Muscle of arm (tissue), 12 donors: ENCODE measurements around the gene LY86. TPM values are rescaled to one million over a fixed set of nuclear protein-coding genes. Genes with fewer than 3 reads are reported as not detected.

Source experiments
- DNase-seq: peaks from one replicate; pipeline ENCODE4 v3.0.0-alpha.2; 2013
- polyA plus RNA-seq, 12 donors: library from polyadenylated mRNA; unstranded; fragments of 120-200 nt; gene quantifications; one replicate each; pipeline ENCODE4 v1.2.1, GENCODE V29; 2013; ENCODE audit not compliant: insufficient read length in 12 of 12

LY86 gene
- polyA plus RNA-seq, 12 donors: 1.7 to 3.6 (median 1.9) TPM; not detected in 2

DNA sequence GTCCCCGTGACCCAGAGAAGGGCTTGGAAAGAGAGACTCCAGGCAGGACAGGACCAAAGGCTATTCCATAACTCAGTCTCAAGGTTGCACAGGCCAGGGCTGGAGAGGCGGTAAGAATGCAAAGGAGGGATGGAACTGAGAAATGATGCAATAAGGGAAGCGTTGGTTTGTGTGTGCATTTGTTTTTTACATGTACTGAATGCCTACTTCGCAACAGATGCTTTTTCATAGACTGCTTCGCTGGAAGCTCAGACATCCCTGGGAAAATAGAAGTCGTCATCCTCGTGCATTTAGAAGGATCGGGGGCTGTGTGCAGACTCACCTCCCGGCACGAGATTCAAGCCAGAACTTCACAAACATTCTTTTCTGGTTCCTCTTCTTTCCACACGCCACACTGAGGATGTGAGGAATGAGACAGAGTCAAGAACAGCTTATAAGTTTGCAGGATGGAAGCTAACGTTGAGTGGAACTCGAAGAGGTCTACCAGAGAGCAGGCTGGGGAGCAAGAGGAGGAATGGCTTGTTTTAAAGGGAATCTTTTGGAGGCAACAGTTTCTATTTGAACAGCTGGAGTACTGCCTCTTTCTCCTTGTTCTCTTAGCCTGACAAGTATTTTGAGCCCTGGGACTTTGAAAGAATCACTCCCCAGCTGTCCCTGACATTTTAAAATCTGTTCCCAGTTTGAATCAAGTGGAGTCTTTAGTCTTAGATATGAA is 19.3 kb upstream of the LY86 start:
- peak; percentile 20 for DNase-seq

DNA sequence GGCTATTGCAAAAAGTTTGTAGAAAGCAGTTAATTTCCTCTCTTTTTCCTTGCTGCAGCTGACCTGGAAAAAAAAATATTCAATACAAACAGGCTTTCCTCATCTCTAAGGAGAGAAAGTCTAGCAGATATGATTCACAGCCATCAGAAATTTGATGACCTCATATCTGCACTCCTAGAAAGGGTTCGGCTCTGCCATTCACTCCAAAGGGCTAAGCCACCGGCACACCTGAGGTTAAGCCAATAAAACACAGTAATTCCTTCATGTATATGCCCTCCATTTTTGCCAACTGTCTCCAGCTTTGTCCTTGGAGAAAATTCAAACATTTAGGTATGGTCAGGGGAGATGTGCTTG is 18.7 kb upstream of the LY86 start:
- no peak for DNase-seq

DNA sequence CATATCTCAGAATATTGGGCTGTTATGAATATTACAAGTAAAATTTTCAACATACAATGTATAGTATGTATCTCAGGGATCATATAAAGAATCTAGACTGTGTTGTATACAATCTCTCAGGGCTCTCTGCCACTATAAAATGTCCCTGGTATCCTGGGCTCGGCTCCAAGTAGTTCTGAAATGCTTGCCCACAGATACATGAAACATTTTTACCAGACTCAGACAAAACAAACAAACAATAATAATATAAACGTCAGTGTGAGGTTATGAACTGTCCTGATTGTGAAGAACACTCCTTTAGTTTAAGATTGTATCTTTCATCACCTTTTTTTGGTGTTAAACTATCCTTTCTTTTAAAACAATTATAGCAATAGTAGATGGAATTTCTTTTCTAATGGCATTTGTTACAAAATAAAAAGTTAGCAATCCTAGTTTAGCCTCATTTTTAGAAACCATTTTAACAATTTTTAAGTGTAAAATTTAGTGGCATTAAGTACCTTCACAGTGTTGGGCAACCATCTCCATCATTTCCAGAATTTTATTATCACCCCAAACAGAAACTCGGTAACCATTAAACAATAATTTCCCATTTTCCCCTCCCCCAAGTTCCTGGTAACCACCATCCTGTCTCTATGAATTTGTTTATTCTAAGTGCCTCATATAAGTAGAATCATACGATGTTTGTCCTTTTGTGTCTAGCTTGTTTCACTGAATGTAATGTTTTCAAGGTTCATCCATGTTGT is 17.4 kb upstream of the LY86 start:
- no peak for DNase-seq

DNA sequence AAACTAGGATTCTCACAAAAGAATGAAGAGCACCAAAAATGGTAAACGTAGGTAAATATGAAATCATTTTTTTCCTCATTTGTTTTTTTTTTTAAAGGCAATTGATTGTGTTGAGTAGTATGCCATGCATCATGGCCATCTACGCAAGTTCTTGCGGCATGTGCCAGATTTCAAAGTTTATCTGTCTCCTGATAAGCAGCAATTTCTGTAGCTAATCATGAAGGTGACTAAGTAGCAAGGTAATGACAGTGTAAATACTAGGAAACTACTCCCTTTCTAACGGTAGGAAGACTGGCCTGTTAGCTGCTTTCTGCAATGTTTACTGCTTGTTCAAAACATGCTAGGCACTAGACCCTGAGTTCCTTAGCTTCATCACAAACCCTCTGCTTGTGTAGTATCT is 13.4 kb upstream of the LY86 start:
- no peak for DNase-seq

DNA sequence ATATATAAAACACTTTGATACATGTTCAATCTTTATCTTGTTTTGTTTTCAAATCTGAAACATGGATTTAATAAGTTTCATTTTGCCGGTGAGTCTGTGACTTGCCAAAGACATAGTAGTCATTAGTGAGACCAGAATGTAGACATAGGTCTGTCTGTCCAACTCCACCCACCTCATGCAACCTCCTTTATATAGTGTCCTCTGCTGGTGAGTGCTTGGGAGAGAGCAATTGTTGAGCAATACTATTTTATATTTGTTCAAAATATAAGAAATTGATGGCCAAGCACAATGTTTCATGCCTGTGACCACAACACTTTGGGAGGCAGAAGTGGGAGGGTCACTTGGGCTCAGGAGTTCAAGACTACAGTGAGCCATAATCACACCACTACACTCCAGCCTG is 10.8 kb upstream of the LY86 start:
- no peak for DNase-seq

GRCh38 chr6:6579281-6579680 is 9.2 kb upstream of the LY86 start:
- no peak for DNase-seq

DNA sequence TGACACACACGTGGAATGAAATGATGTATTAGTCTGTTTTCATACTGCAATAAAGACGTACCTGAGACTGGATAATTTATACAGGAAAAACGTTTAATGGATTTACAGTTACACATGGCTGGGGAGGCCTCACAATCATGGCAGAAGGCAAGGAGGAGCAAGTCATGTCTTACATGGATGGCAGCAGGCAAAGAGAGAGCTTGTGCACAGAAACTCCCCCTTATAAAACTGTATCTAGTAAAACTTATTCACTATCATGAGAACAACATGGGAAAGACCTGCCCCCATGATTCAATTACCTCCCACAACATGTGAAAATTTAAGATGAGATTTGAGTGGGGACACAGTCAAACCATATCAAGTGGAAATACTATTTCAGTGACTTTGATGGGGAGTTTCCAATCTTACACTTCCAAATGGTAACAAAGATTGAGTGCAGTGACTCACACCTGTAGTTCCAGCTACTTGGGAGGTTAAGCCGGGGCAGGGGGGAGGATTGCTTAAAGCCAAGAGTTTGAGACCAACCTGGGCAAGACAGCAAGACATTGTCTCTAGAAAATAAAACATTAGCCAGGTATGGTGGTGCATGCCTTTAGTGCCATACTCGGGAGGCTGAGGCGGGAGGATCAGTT is 8.2 kb upstream of the LY86 start:
- no peak for DNase-seq

DNA sequence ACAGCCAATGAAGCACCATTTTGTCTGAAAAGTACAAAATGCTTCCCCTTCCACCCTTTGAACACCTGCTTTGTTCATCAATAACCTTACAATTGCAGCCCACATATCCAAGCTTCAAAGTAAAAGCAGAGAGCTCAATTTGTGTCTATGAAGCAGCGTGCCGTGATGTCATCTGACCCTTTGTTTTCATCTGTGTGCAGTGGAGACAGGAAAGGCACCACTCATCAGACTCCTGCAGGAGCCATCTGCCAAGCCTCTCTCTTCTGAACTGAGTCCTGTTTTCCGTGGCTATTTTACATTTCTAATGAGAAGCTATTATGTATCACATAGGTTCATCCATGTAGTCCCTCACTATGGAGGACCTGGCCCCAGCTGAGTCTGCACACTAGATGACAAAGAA is 7.5 kb upstream of the LY86 start:
- DNase-seq: no peak

GRCh38 chr6:6582131-6582530 is 6.4 kb upstream of the LY86 start:
- DNase-seq: no peak

GRCh38 chr6:6583836-6584235 is 4.7 kb upstream of the LY86 start:
- DNase-seq: no peak

- DNase-seq: no peak
Observed at GRCh38 chr6:6584310-6585002, 4.1 kb upstream of the LY86 start.

DNA sequence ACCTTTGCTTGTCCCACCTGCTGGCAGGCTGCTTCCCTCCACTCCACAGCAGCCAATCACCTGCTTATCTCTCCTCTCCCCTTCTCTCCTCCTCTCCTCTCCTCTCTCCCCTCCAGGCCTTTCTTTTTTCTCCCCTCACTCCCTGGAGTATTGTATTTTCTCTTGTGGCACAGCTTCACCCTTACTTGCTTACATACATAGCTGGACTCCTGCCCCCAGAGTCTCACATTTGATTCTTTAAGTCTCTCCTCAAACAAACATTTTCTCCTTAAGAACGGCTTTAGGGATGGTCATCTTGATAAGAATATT is 3.6 kb upstream of the LY86 start:
- DNase-seq: no peak

DNA sequence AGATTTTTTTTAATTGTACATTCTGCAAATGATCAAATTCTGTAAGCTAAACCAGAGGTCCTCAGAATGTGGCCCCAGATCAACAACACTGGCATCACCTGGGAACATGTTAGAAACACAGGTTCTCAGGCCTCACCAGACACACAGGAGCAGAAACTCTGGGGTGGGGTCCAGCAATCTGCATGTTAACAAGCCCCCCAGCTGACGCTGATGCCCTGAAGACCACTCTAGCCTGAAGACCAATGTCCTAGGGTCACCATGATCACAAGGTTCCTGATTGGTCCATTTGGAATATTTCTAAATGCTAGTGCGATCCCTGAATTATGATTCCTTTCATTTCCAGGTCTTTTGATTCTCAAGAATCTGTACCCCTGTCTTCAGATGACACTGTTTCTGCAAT is 2.4 kb upstream of the LY86 start:
- DNase-seq: no peak

- peak; percentile 18 for DNase-seq
Observed at GRCh38 chr6:6586671-6587526, 1.6 kb upstream of the LY86 start.

DNA sequence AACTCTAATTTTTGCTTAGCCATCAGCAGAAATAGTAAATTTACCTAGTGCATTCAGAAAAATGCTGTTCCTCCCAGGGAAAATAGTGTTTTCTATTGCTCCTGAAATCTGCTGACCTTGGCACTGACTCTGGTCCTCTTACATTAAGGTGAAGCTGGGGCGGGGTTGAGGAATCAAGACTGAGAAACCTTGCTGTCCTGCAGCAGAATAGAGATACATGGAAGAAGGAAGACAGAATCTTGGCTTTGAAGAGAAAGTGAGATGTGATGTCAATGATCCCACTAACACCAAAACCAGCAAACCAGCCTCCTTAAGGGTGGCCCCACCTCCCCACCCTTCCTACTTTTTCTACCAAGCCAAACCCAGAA is 840 bp upstream of the LY86 start:
- no peak for DNase-seq

GRCh38 chr6:6588924-6589709 is 597 bp downstream of the LY86 start:
- DNase-seq: no peak

GRCh38 chr6:6590530-6590929 is 2.0 kb downstream of the LY86 start:
- no peak for DNase-seq

DNA sequence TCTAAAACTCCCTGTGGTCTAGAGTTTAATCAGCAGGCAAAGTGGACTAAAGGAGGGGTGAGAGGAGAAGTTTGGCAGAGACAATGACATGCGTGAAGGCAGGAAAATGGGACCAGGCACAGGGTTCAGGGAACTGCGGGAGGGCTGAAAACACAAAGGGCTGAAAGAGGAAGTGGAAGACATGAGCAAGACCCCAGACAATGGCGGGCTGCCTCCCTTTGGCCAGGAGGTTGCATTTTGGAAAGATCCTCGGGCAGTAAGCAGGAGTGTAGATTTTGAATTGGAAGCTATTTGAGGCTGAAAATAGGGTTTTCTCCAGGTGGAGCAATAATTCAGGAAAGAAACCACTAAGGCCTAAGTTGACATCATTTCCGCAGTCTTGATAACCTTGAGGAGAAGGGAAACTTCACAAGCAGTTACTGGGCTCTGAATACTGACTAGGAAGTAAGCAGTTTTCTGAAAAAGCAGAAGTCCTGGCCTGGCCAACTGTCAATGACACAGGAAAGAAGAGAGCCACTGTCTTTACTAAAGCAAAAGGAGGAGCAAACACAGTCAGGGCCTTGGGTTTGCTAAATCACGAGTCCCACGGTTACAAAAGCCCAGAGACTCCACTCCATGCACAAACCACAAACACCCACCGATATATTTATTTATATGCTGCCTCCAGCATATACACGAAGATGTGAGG is 3.4 kb downstream of the LY86 start:
- no peak for DNase-seq

DNA sequence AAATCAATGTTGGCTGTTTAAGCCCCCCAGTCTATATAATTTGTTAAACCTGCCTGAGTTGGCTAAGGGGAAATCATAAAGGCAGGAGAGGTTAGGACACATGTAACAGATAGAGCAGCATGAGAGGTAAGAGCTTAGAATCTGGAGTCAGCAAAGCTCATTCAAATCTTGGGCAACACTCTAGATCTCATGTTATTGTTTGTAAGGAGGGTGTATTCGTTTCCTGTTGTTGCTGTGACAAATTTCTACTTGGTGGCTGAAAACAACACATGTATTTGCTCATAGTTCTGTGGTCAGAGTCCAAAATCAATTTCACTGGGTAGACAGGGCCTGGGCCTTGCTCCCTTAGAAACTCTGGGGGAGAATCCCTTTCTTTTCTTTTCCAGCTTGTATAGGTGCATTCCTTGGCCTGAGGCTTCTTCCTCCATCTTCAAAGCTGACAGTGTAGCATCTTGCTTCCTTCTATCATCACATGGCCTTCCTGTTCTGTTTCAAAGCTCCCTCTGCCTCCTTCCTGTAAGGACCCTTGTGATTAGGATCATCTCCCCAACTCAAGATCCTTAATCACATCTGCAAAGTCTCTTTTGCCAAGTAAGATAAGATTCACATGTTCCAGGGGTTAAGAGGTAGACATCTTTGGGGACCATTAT is 4.4 kb downstream of the LY86 start:
- DNase-seq: no peak
